ENCODE results near the gene TMEM200A. TPM values are rescaled to one million over a fixed set of nuclear protein-coding genes. Genes with fewer than 3 reads are reported as not detected.

The TMEM200A gene
- under 0.01 and 0.33 TPM in 2 replicates for total RNA-seq

DNA sequence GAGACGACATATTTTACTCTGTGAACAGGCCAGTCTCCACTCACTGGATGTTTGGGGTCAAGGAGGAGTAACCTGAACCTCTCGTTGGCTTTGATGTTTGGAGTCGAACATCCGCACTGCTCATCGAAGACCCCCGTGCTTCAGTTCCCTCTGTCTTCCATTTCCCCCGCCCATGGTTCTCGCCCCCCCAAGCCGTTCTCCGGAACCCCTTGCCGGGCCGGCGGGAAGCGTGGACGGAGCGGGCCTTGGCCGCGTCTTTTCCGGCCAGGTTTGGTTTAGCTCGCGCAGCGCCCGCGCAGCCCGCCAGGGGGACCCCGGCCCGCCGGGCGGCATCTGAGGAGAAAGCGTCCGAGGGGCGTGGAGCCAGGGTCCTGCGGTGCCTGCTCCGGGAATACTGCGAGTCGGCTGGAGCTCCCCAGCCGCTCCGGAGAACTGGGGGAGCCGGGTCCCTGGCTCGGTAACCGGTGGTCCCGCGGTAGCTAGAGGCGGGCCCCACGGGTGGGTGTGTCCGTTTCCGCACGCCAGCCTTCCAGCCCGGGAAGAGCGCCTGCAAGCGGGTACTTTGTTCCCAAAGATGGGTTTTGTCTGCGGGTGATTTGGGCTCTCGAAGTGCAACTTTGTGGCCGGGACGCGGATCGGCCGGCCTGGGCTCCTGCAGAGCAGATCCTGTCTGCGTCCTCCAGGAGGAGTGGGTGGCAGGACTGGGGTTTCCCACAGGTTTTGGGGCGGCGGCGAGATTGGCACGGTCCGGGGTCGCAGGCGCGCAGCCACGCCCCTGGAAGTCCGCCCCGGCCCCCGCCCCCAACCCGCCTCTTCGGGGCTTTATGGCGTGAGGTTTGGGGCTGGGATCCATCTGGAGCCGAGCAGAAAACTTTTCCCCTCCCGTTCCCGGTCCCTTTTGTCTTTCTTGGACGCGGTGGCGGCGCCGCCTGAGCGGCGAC lies at the start of gene TMEM200A:
Gene TMEM200A (plus strand): TSS at position 852 of the 941 bp plus-strand sequence. CDS start 74,406 bp downstream, outside the sequence.

Other genes starting within 250 kb of the TMEM200A start
- under 0.01 TPM in 1 of 2 replicates, not detected in the other for gene SAMD3, start 143.1 kb upstream of the TMEM200A start, total RNA-seq

Measured in placental epithelial cell (primary cell).